GM10248 (cell line): ENCODE measurements around the gene ABHD18.
"Not testable (repeated sequence)": the region's sequence is repeated elsewhere in the genome, so short reads cannot be mapped to it uniquely, and the experiment has no call there.

ENCODE experiments used
- CTCF ChIA-PET: fragments of 300-600 bp; sonication (Branson Sonifier 250); formaldehyde crosslinking; extraction: SDS; loops from one replicate; lab custom pipeline; 2021; ENCODE audit warnings: antibody characterized with exemption; lab: Yijun Ruan, JAX
- POLR2A ChIA-PET: fragments of 350-650 bp; sonication (Branson Sonifier 250); formaldehyde crosslinking; extraction: SDS; loops from one replicate; lab custom pipeline; 2020; ENCODE audit warnings: antibody characterized with exemption; lab: Yijun Ruan, JAX
- DNase-seq: peaks from one replicate; pipeline ENCODE4 v3.0.0; 2012; ENCODE audit errors: extremely low spot score
- CTCF ChIP-seq: IDR thresholded peaks from 2 replicates; pipeline ENCODE4 v1.5.1; 2012; ENCODE audit warnings: mild to moderate bottlenecking, low read depth; ENCODE audit errors: extremely low read depth, missing control alignments, control extremely low read depth

The ABHD18 gene

GRCh38 chr4:128009428-128009827 is 44.2 kb downstream of the ABHD18 start:
- no peak for DNase-seq
- ChIA-PET POLR2A (no interaction called here), CTCF (no interaction called here)
- TF ChIP-seq CTCF, result no peak

- TF ChIP-seq CTCF, result no peak
- CTCF ChIA-PET, result no interaction called here
- POLR2A ChIA-PET, result no interaction called here
- no peak for DNase-seq
Observed at GRCh38 chr4:128025319-128025718, 60.1 kb downstream of the ABHD18 start.

GRCh38 chr4:128029907-128030306 is 64.7 kb downstream of the ABHD18 start:
- ChIA-PET CTCF (interaction anchor here (1.1 kb wide), 1 partner anchor 61 kb away, joined by 3 read pairs; no protein-coding TSS in a partner anchor), POLR2A (no interaction called here)
- TF ChIP-seq CTCF, result no peak
- DNase-seq, result no peak

- ChIA-PET CTCF (interaction anchor here (0.6 to 1.3 kb wide), 2 partner anchors 26 to 95 kb away, joined by 3 to 4 read pairs; no protein-coding TSS in a partner anchor), POLR2A (no interaction called here)
- no peak for TF ChIP-seq CTCF
- no peak for DNase-seq
Observed at GRCh38 chr4:128031756-128032384, 66.7 kb downstream of the ABHD18 start.

GRCh38 chr4:128039568-128039967 is 74.4 kb downstream of the ABHD18 start:
- no peak for DNase-seq
- ChIA-PET POLR2A (no interaction called here), CTCF (no interaction called here)
- no peak for TF ChIP-seq CTCF

- POLR2A ChIA-PET, DNase-seq: not testable (repeated sequence)
- CTCF ChIA-PET, result interaction anchor here (1.1 kb wide), 1 partner anchor 14 kb away, joined by 3 read pairs; the partner anchor contains the start of gene LARP1B
Observed at GRCh38 chr4:128047019-128047418, 81.8 kb downstream of the ABHD18 start.

GRCh38 chr4:128047514-128047913 is 82.3 kb downstream of the ABHD18 start:
- POLR2A ChIA-PET, DNase-seq, CTCF ChIA-PET: not testable (repeated sequence)

GRCh38 chr4:128051229-128051628 is 86.0 kb downstream of the ABHD18 start:
- not testable (repeated sequence) for DNase-seq
- CTCF ChIA-PET, result interaction anchor here (0.8 to 1.3 kb wide), 3 partner anchors 10 to 87 kb away, joined by 3 to 6 read pairs (median 4); partner anchors contain the start of gene LARP1B

GRCh38 chr4:128054907-128055306 is 89.7 kb downstream of the ABHD18 start:
- POLR2A ChIA-PET, CTCF ChIA-PET, DNase-seq: not testable (repeated sequence)

More at GRCh38 chr4:128051229-128051628, 86.0 kb downstream of the ABHD18 start:
- POLR2A ChIA-PET, result interaction anchor here (0.6 kb wide), 1 partner anchor 20 kb away, joined by 6 read pairs; no protein-coding TSS in a partner anchor

GRCh38 chr4:128055441-128056206 is 90.4 kb downstream of the ABHD18 start:
- POLR2A ChIA-PET, result interaction anchor here (0.7 kb wide), 1 partner anchor 90 kb away, joined by 5 read pairs; the partner anchor contains the start of genes ABHD18 and MFSD8
- DNase-seq, result not testable (repeated sequence)
- CTCF ChIA-PET, result interaction anchor here (1.6 kb wide), 1 partner anchor 10 kb away, joined by 3 read pairs; no protein-coding TSS in a partner anchor
